HEK293 (cell line): ENCODE results near the gene ENKD1.

ENCODE experiments used
- HOXA7 ChIP-seq: sonication (generic); formaldehyde crosslinking; IDR thresholded peaks from 2 replicates; pipeline ENCODE4 v1.8.1; 2022; ENCODE audit warnings: missing genetic modification reagents, borderline replicate concordance
- KLF7 ChIP-seq: fragments of 450-650 bp; formaldehyde crosslinking; IDR thresholded peaks from 2 replicates; pipeline ENCODE4 v1.5.1; 2016; ENCODE audit warnings: missing biosample characterization, missing genetic modification characterization, borderline replicate concordance
- PRDM4 ChIP-seq: fragments of 450-650 bp; formaldehyde crosslinking; IDR thresholded peaks from 2 replicates; pipeline ENCODE4 v1.5.1; 2017; ENCODE audit warnings: missing biosample characterization, missing genetic modification characterization
- PRDM6 ChIP-seq: fragments of 450-650 bp; formaldehyde crosslinking; IDR thresholded peaks from 2 replicates; pipeline ENCODE4 v1.5.1; 2017; ENCODE audit warnings: missing biosample characterization, missing genetic modification characterization
- RBAK ChIP-seq: fragments of 450-650 bp; formaldehyde crosslinking; IDR thresholded peaks from 2 replicates; pipeline ENCODE4 v1.5.1; 2016; ENCODE audit warnings: missing biosample characterization, missing genetic modification characterization
- REST ChIP-seq: fragments of 450-650 bp; formaldehyde crosslinking; IDR thresholded peaks from 2 replicates; pipeline ENCODE4 v1.5.1; 2016; ENCODE audit warnings: missing biosample characterization, missing genetic modification characterization
- ZBTB21 ChIP-seq: fragments of 450-650 bp; formaldehyde crosslinking; IDR thresholded peaks from 2 replicates; pipeline ENCODE4 v1.5.1; 2017; ENCODE audit warnings: missing biosample characterization, missing genetic modification characterization
- ZNF114 ChIP-seq: fragments of 450-650 bp; formaldehyde crosslinking; IDR thresholded peaks from 2 replicates; pipeline ENCODE4 v1.5.0; 2017; ENCODE audit warnings: missing biosample characterization, missing genetic modification characterization
- ZNF121 ChIP-seq: fragments of 450-650 bp; formaldehyde crosslinking; IDR thresholded peaks from 2 replicates; pipeline ENCODE4 v1.5.1; 2016; ENCODE audit warnings: missing biosample characterization, missing genetic modification characterization
- ZNF133 ChIP-seq: fragments of 450-650 bp; formaldehyde crosslinking; IDR thresholded peaks from 2 replicates; pipeline ENCODE4 v1.5.1; 2016; ENCODE audit warnings: missing biosample characterization, missing genetic modification characterization
- ZNF146 ChIP-seq: fragments of 450-650 bp; formaldehyde crosslinking; IDR thresholded peaks from 2 replicates; pipeline ENCODE4 v1.5.1; 2016; ENCODE audit warnings: missing biosample characterization, missing genetic modification characterization
- ZNF16 ChIP-seq: fragments of 450-650 bp; formaldehyde crosslinking; IDR thresholded peaks from 2 replicates; pipeline ENCODE4 v1.5.1; 2016; ENCODE audit warnings: low read depth, missing biosample characterization, missing genetic modification characterization
- ZNF335 ChIP-seq: fragments of 450-650 bp; formaldehyde crosslinking; conservative IDR thresholded peaks from 2 replicates; pipeline ENCODE4 v1.5.1; 2016; ENCODE audit warnings: missing biosample characterization, missing genetic modification characterization
- ZNF398 ChIP-seq: fragments of 450-650 bp; formaldehyde crosslinking; IDR thresholded peaks from 2 replicates; pipeline ENCODE4 v1.5.1; 2017; ENCODE audit warnings: missing biosample characterization, missing genetic modification characterization
- ZNF423 ChIP-seq: fragments of 450-650 bp; formaldehyde crosslinking; IDR thresholded peaks from 2 replicates; pipeline ENCODE4 v1.5.1; 2016; ENCODE audit warnings: missing biosample characterization, missing genetic modification characterization
- ZNF449 ChIP-seq: fragments of 450-650 bp; formaldehyde crosslinking; IDR thresholded peaks from 2 replicates; pipeline ENCODE4 v1.5.1; 2017; ENCODE audit warnings: missing biosample characterization, mild to moderate bottlenecking, missing genetic modification characterization, moderate library complexity
- ZNF544 ChIP-seq: fragments of 450-650 bp; formaldehyde crosslinking; IDR thresholded peaks from 2 replicates; pipeline ENCODE4 v1.5.0; 2017; ENCODE audit warnings: missing biosample characterization, missing genetic modification characterization
- ZNF561 ChIP-seq: fragments of 450-650 bp; IDR thresholded peaks from 2 replicates; pipeline ENCODE4 v1.5.1; 2018; ENCODE audit warnings: missing biosample characterization, missing genetic modification characterization, borderline replicate concordance
- ZNF580 ChIP-seq: fragments of 450-650 bp; formaldehyde crosslinking; IDR thresholded peaks from 2 replicates; pipeline ENCODE4 v1.5.1; 2016; ENCODE audit warnings: missing biosample characterization, missing genetic modification characterization
- ZNF585B ChIP-seq: fragments of 450-650 bp; formaldehyde crosslinking; IDR thresholded peaks from 2 replicates; pipeline ENCODE4 v1.5.1; 2016; ENCODE audit warnings: missing biosample characterization, missing genetic modification characterization
- ZNF596 ChIP-seq: fragments of 450-650 bp; IDR thresholded peaks from 2 replicates; pipeline ENCODE4 v1.5.0; 2018; ENCODE audit warnings: missing biosample characterization, mild to moderate bottlenecking, missing genetic modification characterization, moderate library complexity
- ZNF610 ChIP-seq: fragments of 450-650 bp; formaldehyde crosslinking; IDR thresholded peaks from 2 replicates; pipeline ENCODE4 v1.5.1; 2016; ENCODE audit warnings: missing biosample characterization, missing genetic modification characterization, borderline replicate concordance
- ZNF664 ChIP-seq: fragments of 450-650 bp; formaldehyde crosslinking; IDR thresholded peaks from 2 replicates; pipeline ENCODE4 v1.5.1; 2016; ENCODE audit warnings: missing biosample characterization, missing genetic modification characterization
- ZNF677 ChIP-seq: fragments of 450-650 bp; IDR thresholded peaks from 2 replicates; pipeline ENCODE4 v1.5.0; 2018; ENCODE audit warnings: missing biosample characterization, mild to moderate bottlenecking, missing genetic modification characterization, moderate library complexity
- ZSCAN16 ChIP-seq: fragments of 450-650 bp; formaldehyde crosslinking; IDR thresholded peaks from 2 replicates; pipeline ENCODE4 v1.5.1; 2016; ENCODE audit warnings: missing biosample characterization, missing genetic modification characterization
- ZSCAN18 ChIP-seq: fragments of 450-650 bp; formaldehyde crosslinking; IDR thresholded peaks from 2 replicates; pipeline ENCODE4 v1.5.1; 2016; ENCODE audit warnings: missing biosample characterization, missing genetic modification characterization
- ZXDB ChIP-seq: fragments of 450-650 bp; formaldehyde crosslinking; IDR thresholded peaks from 2 replicates; pipeline ENCODE4 v1.5.1; 2016; ENCODE audit warnings: missing biosample characterization, missing genetic modification characterization

Gene ENKD1

GRCh38 chr16:67678354-67679023 is 11.9 kb upstream of the ENKD1 start (continued):
- TF ChIP-seq ZSCAN18 (tag by site-specific recombination) (no peak), HOXA7 (CRISPR knock-in tag) (no peak), KLF7 (peak; percentile 46; the same call in 1 of the 2 replicates), PRDM6 (tag by site-specific recombination) (peak; percentile 76), ZNF580 (tag by site-specific recombination) (0 out of 2 replicates have a peak, but pooled peaks have one; percentile 14), ZNF146 (tag by site-specific recombination) (no peak), ZNF335 (tag by site-specific recombination) (no peak), ZNF133 (tag by site-specific recombination) (no peak), ZNF423 (tag by site-specific recombination) (0 out of 2 replicates have a peak, but pooled peaks have one; percentile 33), ZNF596 (tag by site-specific recombination) (no peak), ZNF114 (no peak), ZNF449 (tag by site-specific recombination) (peak; percentile 93), ZNF16 (tag by site-specific recombination) (no peak), ZNF677 (no peak), ZXDB (tag by site-specific recombination) (no peak), ZNF664 (tag by site-specific recombination) (no peak), ZNF544 (tag by site-specific recombination) (no peak), ZNF610 (tag by site-specific recombination) (0 out of 2 replicates have a peak, but pooled peaks have one; percentile 50), PRDM4 (tag by site-specific recombination) (peak; percentile 92), ZBTB21 (tag by site-specific recombination) (no peak), RBAK (no peak), ZNF585B (no peak), ZNF121 (tag by site-specific recombination) (peak; percentile 91), REST (tag by site-specific recombination) (no peak), ZNF561 (peak; percentile 72), ZNF398 (tag by site-specific recombination) (no peak), ZSCAN16 (tag by site-specific recombination) (peak; percentile 88)
